Hindlimb muscle (tissue), 1 donor: ENCODE measurements around the gene TUBB3. TPM values are rescaled to one million over a fixed set of nuclear protein-coding genes. Genes with fewer than 3 reads are reported as not detected.
"Not testable (repeated sequence)": the region's sequence is repeated elsewhere in the genome, so short reads cannot be mapped to it uniquely, and the experiment has no call there.

Source experiments
- DNase-seq: peaks from one replicate; pipeline ENCODE4 v3.0.0-alpha.2; 2013
- polyA plus RNA-seq: library from polyadenylated mRNA; unstranded; fragments of 120-200 nt; gene quantifications from one replicate; pipeline ENCODE4 v1.2.1, GENCODE V29; 2013; ENCODE audit not compliant: insufficient read length

TUBB3 gene
- polyA plus RNA-seq, 1 donor = 7.2 TPM

DNA sequence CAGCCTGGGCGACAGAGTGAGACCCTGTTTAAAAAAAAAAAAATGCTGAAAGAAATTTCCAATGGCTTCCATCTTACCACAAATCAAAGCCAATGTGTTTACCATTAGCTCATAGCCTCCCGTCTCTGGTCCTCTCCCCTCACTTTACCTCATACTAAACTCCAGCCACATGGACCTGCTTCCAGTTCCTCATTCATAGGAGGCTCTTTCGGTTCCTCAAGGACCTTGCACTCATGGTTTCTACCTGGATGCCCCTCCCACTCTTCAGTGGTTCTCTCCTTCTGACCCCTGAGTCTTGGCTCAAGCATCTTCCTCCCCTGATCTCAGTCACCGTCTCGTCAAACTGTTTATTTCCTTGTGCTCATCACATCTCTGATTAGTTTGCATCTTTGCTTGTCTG is 21.6 kb downstream of the TUBB3 start:
- DNase-seq = no peak

DNA sequence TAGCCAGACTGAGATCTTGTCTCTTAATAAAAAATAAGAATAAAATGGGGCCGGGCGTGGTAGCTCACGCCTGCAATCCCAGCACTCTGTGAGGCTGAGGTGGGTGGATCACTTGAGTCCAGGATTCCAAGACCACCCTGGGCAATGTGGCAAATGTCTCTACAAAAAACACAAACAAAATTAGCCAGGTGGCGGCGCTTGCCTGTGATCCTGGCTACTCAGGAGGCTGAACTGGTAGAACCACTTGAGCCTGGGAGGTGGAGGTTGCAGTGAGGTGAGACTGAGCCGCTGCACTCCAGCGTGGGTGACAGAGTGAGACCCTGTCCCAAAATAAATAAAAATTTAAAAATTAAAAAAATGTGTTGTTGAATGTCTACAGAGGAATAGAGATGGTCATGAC is 22.5 kb downstream of the TUBB3 start:
- DNase-seq = no peak

DNA sequence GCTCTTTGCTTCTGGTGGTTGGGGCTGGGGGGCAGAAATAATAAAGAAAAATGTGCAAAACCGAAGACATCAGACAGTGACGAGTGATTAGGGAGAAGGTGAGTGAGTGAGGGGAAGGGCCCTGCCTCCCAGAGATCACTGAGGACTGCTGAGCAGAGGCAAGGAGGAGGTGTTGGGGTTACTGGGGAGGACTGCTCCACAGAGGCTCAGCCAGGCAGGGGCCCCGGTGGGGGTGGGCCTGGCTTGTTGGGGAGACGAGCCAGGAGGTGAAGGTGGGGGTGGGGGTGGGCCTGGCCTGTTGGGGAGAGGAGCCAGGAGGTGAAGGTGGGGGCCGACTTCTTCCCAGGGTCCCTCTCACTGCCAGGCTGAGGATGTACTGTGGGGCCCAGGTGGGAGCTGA is 23.4 kb downstream of the TUBB3 start:
- no peak for DNase-seq

DNA sequence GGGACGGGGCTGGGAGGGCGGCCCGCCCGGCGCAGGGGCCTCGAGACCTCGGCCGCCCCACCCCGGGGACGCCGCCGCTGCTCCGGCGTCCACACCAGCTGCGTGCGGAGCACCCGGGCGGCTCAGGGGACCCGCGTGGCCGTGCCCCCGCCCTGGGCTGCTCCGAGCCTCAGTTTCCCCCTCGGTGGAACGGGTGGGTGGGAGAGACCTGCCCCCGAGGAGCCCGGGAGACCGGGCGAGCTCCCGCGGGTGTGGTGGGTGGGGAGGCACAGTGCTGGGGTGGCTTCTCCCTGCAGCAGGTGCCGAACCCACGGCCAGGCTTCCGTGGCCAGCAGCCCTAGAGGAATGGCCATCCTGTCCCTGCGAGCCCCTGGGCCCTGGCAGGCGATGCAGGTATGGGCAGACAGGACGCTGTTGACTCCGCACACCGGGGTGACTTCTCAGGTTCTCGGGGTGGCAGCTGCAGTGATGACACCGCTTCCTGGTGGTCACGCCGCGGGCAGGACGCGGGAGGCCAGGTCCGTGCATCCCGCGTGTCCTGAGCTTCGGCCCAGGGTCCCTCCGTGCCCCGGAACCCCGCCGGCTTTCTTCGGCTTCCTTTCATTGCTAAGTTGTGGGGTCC is 26.1 kb downstream of the TUBB3 start:
- DNase-seq = no peak

DNA sequence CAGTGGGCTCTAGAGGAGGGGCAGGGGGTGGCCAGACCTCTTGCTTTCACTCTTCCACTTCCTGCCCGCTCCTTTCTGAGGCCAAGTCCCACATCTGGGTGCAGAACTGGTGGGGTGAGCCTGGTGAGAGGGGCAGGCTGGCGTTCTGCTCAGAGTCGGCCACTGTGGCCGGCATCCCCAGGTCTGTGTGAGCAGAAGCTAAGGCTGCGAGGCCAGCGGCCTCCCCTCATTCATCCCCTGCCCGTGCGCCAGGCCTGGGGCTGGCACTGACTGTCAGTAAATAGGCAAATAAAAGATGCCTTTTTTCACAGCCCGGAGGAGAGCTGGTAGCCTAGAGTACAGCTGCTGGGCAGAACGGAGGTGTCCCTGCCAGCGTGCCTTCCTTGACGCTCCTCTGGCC is 26.6 kb downstream of the TUBB3 start:
- DNase-seq = no peak

DNA sequence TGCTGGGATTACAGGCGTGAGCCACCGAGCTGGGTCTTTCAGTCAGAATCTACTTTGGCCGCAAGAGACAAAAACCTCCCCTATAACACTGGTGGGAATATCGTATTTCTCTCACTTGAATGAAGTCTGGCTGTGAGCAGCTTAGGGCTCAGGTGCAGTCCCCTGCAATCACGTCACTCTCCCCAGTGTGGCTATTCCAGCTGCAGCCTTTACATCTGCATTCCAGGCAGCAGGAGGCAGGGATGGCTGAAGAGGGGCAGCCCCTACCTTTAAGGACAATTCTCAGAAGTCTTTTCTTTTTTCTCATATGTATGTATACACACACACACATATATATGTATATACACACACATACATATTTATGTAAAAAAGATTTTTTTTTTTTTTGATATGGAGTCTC is 28.4 kb downstream of the TUBB3 start:
- DNase-seq = no peak

DNA sequence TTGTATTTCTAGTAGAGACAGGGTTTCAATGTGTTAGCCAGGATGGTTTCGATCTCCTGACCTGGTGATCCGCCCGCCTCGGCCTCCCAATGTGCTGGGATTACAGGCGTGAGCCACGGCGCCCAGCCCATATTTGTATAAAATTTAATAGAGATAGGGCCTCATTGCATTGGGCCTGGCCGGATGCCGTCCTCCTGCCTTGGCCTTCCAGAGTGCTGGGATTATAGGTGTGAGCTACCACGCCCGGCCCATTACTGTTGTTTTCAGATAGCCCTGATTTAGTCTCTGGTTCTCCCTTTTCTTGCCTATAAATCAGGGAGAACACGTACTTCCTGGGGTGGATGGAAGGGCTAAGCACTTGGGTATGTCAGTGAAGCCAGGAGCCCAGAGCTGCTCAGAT is 28.9 kb downstream of the TUBB3 start:
- no peak for DNase-seq

DNA sequence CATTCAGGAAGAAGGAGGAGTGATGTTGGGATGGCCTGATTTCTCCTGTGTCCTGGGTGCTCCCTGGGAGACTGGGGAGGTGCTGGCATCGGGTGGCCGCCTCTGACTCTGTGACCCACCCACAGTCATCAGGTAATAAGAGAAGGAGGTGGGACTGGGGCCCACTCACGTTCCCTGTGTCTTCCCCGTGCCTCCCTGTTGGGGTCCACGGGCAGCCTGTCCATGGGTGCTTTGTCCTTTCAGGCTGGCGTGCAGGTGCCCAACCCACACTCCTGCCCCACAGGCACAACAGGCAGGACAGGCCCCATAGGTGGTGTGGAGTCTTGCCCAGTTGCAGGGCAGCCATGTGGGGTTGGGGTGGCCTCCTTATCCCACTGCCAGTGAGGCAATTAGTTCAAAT is 29.4 kb downstream of the TUBB3 start:
- DNase-seq = no peak

DNA sequence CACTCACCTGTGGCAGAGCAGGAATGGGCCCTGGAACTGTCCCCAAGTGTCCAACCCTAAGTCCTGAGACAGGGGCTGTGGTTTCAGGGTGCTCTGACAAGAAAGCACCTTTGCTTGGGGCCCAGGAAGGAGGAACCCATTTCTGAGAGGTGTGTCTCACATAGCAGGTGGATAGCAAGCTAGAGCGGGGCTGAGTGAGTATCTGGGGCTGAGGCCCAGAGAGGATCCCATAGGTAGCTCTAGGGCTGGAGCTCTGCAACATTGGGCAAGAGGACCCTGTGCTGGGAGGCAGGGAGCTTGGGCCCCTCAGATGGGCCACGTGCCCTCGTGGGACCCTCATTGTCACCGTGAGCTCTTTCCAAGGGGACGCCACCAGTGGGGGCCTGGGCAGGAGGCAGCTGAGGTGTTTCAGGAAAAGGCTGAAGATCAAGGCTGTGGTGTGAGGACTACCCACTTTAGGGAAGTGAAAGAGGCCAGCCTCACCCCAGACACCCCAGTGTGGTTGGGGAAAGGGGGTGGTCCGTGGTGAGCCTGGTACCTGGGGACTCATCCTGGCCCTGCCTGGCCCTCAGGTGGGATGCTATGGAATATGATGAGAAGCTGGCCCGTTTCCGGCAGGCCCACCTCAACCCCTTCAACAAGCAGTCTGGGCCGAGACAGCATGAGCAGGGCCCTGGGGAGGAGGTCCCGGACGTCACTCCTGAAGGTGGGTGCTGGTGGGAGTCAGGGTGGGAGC is 30.7 kb downstream of the TUBB3 start:
- DNase-seq = no peak

DNA sequence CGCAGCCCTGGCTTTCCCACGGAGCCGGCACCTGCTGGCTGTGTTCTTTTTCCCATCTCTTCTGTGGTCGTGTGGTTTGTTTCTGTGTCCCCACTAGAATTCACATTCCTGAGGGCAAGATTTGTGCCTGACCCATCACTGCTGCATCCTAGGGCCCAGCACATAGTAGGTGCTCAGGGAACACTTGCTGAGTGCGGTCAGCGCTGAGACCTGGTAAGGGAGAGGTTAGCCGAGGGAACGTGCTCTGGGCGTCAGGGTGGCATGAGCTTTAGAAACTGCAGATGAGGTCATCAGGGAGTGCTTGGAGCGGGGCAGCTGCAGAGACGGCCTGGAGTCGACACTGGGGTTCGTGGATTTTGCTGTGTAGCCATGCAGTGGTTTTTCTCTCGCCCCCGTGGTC is 31.3 kb downstream of the TUBB3 start:
- no peak for DNase-seq

DNA sequence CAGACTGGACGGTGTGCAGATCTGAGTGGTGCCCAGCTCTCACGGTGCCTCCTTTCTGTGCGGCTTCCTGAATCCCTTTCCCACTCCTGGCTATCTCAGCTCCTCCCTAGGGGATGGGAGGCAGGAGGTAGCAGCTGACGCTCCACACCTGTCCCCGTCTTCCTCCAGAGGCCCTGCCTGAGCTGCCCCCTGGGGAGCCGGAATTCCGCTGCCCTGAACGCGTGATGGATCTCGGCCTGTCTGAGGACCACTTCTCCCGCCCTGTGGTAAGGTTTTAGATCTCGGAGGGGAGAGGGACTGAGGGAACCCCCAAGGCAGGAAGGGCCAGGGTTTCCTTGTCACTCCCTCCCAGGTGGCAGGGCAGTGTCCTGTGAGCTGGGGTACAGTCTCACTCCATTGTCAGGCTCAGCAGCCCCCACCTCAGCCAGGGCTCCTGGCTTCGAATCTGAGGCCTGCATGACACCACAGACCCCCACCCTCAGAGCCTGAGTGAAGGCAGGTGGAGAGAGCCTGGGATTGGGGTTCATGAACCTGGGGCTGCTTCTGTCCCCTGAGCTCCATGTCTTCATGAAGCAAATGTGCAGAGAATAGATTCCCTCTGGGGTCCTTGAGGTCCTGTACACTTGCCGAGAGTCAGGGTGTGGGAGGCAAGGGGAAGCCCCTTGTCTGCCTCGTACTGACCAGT is 32.0 kb downstream of the TUBB3 start:
- DNase-seq = no peak

DNA sequence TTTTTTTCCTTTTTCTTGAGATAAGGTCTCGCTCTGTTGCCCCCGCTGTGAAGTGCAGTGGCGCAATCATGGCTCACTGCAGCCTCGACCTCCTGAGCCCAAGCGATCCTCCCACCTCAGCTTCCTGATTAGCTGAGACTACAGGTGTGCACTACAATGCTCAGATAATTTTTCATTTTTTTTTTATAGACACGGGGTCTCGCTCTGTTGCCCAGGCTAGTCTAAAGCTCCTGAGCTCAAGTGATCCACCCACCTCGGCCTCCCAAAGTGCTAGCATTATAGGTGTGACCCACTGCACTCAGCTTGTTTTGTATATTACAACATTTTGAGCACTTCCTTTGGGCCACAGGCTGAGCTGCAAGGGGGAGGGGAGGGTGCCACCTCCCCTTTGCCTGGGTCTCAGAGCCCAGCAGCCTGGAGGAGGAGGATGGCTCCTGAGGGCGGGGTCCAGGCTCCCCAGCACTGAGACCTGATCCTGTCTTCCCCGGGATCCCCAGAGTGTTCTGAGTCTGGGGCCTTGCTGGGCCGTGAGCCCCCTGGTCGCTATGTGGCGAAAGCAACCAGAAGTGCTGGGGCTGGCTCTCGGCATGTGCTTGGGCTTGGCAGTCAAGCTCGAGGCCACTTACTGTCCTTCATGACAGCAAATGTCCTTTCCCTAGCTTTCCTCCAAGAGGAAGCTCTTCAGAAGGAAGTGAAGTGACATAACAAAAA is 33.5 kb downstream of the TUBB3 start:
- DNase-seq = no peak

DNA sequence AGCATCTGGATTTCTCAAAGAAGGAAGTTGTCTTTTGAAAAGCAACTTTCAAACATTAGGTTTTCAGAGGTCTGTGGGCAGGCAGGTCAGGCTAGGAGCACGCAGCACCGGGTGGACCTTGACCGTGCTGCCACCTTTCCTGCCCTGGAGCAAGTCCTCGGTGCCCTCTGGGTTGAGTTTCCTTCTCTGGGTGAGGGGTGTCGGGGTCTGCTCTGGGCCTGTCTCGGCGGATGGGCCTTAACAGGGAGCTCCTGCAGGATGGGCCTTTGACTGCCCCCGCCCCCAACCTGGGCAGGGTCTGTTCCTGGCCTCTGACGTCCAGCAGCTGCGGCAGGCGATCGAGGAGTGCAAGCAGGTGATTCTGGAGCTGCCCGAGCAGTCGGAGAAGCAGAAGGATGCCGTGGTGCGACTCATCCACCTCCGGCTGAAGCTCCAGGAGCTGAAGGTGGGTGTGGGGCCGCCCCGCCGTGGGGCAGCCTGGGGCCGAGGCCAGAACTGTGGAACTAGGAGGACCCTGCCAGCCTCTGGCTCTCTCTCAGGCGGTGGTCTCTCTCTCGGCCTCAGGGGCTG is 34.2 kb downstream of the TUBB3 start:
- DNase-seq = no peak

DNA sequence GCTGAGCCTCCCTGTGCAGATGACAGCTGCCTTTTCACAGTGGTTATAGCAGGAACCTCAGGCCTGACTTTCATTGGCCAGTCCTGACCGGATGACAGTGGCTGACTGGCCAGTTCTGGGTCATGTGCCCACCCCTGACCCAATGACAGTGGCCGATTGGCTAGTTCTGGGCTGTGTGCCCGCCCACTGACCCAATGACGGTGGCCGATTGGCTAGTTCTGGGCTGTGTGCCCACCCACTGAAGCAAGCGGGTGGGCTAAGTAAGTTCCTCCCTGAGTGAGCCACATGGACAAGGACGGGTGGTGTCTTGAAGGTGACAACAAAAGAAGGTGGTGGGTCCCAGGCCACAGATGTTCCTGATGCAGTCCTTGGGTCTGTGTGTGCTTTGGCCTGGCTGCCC is 34.9 kb downstream of the TUBB3 start:
- DNase-seq = no peak

DNA sequence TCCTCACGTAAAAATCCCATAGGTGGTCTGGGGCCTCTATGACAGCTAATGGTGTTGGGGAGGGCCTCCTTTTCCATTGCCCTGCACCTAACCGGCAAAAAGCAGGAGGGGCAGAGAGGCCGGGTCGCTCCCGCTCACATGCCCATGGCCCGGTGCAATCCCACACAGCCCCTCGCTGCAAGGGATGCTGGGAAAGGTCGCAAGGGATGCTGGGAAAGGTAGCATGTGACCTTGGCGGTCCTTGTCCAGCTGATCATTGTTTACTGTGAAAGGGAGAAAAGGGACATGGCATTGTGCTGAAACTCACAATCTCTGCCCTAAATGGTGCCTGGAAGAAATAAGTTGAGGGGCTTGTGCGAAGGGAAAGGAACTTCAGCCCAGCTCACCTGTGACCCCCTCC is 35.5 kb downstream of the TUBB3 start:
- DNase-seq = no peak

DNA sequence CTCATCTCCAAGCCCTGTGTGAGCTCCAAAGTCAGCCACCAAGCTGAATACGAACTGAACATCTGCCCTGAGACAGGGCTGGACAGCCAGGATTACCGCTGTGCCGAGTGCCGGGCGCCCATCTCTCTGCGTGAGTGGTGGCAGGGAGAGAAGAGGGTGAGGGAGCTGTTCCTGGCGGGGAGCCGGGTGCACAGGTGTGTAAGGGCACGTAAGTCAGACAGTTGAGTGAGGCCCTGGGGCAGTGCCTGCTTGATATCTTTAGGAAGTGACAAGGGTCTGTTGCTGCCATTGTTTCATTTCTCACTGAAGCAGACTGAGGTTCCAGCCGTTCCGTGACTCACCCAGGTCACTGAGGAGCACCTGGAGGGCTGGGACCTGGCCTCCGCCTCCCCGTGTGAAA is 37.8 kb downstream of the TUBB3 start:
- DNase-seq = no peak

DNA sequence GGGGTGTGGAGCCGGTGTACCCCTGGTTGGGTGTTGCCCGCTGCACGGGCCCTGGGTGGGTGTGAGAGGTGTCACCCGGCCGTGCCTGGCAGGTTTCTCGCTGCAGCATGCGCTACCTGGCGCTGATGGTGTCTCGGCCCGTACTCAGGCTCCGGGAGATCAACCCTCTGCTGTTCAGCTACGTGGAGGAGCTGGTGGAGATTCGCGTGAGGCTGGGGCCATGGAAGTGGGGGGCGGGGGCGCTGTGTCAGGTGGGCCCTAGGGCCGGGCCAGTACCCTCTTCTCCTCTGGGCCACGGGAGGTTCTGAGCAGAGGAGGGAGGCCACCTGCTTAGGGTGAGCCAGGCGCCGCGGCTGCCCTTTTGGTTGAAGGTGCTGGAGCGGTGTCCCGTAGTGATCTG is 38.8 kb downstream of the TUBB3 start:
- DNase-seq = no peak

DNA sequence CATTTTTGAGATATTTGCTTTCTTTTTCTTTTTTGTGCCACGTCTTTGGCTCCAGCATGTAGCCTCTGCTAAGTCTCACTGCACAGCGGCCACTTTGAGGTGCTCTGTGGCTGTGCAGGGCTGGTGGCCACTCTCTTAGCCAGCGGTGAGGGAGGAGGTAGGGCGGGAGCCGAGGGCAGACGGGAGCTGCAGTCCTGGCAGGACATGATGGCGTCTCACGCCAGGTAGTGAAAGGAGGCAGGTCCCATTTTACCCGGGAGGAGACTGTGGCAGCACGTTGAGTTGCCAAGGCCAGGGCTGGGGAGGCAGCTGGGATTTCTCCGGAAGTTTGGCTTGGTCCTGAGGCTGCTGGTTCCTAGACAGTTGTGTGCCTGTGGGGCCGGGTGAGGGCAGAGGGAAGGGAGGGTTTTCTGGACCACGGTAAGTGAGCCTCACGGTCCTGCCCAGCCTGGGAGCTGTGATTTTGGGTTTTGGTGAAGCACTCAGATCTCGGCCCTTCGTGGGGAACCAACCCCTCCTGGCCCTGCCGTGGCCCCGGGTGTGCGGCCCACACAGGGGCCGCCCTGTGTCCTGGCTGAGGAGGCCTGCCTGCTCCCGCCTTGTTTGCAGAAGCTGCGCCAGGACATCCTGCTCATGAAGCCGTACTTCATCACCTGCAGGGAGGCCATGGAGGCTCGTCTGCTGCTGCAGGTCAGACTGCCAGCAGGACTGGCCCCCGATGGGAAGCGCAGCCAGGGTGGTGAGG is 39.8 kb downstream of the TUBB3 start:
- no peak for DNase-seq

DNA sequence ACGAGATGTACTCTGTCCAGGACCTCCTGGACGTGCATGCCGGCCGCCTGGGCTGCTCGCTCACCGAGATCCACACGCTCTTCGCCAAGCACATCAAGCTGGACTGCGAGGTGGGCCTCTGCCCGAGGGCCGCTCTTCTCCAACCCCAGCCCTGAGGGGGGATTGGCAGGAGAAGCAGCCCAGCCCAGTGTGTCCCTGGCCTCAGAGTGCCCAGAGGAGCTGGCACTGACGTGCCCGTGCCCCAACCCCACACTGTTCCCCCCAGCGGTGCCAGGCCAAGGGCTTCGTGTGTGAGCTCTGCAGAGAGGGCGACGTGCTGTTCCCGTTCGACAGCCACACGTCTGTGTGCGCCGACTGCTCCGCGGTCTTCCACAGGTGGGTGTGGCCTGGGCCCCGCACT is 41.1 kb downstream of the TUBB3 start:
- DNase-seq = no peak

DNA sequence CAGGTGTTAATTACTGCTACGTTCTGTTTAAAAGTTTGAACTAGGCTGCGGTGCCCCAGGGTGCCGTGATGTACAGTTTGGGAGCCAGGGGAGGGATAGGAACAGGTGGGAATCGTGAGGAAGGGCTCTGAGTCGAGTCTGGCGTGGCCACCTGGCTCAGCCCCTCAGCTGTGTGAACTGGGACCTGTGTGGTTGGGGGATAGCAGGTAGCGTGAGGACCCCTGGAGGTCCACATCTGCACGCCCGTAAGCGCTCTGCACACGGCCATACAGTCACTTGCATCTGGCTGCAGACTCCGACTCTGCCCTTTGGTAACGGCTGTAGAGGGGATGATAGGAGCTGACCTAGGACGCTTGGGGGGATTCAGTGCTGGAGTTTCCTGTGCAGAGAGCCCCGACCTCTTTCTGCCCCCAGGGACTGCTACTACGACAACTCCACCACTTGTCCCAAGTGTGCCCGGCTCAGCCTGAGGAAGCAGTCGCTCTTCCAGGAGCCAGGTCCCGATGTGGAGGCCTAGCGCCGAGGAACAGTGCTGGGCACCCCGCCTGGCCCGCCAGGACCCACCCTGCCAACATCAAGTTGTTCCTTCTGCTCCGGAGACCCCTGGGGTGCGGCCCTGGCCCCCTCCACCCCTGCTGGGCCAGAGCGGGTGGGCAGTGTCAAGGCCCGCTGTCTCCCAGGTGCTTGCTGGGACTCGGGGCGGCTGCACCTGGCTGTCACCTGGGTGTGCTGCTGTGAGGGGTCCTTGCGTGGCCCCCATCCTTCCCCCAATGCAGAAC is 42.5 kb downstream of the TUBB3 start:
- DNase-seq = no peak

DNA sequence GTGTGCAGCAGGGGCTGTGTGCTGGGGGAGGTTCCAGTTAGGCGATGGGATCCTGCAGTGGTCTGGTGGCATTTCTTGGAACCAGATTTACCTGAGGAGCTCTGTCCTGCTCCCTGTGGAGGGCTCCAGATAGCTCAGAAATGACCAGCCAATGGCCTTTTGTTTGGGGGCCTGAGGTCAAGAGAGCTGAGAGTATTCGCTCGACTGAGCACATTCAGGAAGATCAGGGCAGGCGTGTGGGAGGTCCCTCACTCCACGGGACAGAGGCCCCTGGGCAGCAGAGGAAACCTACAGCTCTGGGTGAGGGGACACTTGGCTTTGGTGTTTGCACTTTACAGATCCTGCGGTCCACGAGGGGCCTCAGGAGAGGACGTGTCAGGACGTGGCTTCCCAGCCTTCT is 43.6 kb downstream of the TUBB3 start:
- DNase-seq = no peak

DNA sequence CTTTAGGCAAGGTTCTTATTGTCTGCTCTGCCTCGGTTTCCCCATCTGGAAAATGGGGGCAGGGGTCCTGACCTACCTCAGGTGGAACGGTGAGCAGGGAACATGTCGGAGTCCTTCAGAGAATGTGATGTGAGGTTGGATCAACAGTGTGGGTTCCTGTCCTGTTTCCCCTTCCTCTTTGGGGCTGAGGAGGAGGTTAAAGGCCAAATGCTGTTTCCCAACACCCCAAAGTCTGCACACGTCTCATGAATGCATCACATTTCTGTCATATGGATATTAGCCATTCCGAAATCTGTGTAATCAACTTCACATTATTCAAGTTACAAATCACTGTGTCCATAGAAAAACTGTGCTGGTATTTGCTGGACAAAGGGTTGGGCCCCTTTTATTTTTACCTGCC is 44.3 kb downstream of the TUBB3 start:
- not testable (repeated sequence) for DNase-seq
